Gastrocnemius medialis (tissue), 4 donors: ENCODE measurements around the gene CDKL1.

Experiments
- POLR2A ChIP-seq, 2 donors: fragments of 450-650 bp; IDR thresholded peaks; one replicate each; pipeline ENCODE4 v1.6.1; 2017; ENCODE audit warnings: antibody characterized with exemption in 2 of 2, mild to moderate bottlenecking in 2 of 2, moderate library complexity in 2 of 2
- TF ChIP-seq, protein P1 (sequence below), 5 experiments: fragments of 450-650 bp in 3 of 5; fragments of 200-600 bp in 2 of 5; sonication (generic) in 2 of 5; IDR thresholded peaks in 4 of 5; conservative IDR thresholded peaks in 1 of 5; 1 replicate in 4 of 5; 2 replicates in 1 of 5; pipeline ENCODE4 v1.5.1; 2016 to 2019; ENCODE audit warnings: antibody characterized with exemption in 5 of 5, mild to moderate bottlenecking in 3 of 5, moderate library complexity in 3 of 5

DNA sequence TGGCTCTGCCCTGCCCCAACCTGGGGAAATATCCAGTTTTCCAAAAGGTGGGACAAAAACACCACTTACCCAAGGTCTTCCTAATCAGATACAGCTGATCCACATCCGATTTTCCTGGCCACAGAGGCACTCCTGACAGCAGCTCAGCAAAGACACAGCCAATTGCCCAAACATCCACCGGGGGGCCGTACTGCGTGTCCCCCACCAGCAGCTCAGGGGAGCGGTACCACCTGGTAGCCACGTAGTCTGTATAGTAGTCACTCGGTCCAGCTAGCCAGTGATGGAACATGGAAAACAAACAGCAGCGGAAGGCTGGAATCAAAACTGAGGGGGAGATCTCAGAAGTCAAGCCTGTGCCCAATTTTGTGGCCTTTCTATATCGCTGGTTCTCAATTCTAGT, 55.7 kb downstream of the CDKL1 start:
- no peak for TF ChIP-seq POLR2A (IDR thresholded peaks at IDR 0.05)
- TF ChIP-seq, protein P1, sequence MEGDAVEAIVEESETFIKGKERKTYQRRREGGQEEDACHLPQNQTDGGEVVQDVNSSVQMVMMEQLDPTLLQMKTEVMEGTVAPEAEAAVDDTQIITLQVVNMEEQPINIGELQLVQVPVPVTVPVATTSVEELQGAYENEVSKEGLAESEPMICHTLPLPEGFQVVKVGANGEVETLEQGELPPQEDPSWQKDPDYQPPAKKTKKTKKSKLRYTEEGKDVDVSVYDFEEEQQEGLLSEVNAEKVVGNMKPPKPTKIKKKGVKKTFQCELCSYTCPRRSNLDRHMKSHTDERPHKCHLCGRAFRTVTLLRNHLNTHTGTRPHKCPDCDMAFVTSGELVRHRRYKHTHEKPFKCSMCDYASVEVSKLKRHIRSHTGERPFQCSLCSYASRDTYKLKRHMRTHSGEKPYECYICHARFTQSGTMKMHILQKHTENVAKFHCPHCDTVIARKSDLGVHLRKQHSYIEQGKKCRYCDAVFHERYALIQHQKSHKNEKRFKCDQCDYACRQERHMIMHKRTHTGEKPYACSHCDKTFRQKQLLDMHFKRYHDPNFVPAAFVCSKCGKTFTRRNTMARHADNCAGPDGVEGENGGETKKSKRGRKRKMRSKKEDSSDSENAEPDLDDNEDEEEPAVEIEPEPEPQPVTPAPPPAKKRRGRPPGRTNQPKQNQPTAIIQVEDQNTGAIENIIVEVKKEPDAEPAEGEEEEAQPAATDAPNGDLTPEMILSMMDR (IDR thresholded peaks at IDR 0.05 in 4 of 5, conservative IDR thresholded peaks at IDR 0.05 in 1 of 5): no peak
